Endometrial microvascular endothelial cells (primary cell): ENCODE data around the gene VPS37C. TPM values are rescaled to one million over a fixed set of nuclear protein-coding genes. Genes with fewer than 3 reads are reported as not detected.
"Not testable (repeated sequence)": the region's sequence is repeated elsewhere in the genome, so short reads cannot be mapped to it uniquely, and the experiment has no call there.

Experiments
- in situ Hi-C: cut with HindIII; loops from 2 replicates; pipeline ENCODE4 v1.10.0; 2017; ENCODE audit warnings: low sequenced_read_pairs, low pct_unique_long_range_greater_than_20kb; ENCODE audit errors: inconsistent ontology term
- total RNA-seq: library from RNA; depleted of rRNA; stranded (reverse); fragments of >200 nt; gene quantifications from one replicate; pipeline ENCODE4 v1.2.3, GENCODE V29; 2015; ENCODE audit errors: inconsistent ontology term

VPS37C gene
- total RNA-seq, 1 donor from 2014 or later = 20.4 TPM

GRCh38 chr11:61181489-61181888 is 20.3 kb upstream of the VPS37C start:
- in situ Hi-C loops = no loop called here

- in situ Hi-C loops = not testable (repeated sequence)
Measured at GRCh38 chr11:61180205-61180604, 19.0 kb upstream of the VPS37C start.

GRCh38 chr11:61176446-61176845 is 15.2 kb upstream of the VPS37C start:
- in situ Hi-C loops = no loop called here

DNA sequence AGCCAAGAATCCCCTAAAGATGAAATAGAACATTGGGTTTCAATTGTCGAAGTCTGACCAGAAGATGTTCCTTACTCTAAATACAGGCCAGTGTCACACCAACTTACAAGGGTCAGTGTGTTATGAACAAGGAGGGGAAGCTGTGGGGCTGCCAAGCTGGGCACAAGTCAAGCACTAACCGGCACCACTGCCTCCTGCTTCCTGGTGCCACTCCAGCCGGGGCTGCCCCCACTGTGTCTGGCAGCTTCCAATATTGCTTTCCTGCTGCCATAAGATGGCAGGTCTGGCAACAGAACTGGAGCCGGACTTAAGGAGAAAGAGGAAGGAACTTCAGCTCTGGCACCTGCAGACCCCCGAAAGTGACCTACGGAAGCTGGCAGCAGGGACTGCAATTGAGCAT is 13.7 kb upstream of the VPS37C start:
- in situ Hi-C loops = no loop called here

- in situ Hi-C loops = no loop called here
Measured at GRCh38 chr11:61174273-61174672, 13.0 kb upstream of the VPS37C start.

DNA sequence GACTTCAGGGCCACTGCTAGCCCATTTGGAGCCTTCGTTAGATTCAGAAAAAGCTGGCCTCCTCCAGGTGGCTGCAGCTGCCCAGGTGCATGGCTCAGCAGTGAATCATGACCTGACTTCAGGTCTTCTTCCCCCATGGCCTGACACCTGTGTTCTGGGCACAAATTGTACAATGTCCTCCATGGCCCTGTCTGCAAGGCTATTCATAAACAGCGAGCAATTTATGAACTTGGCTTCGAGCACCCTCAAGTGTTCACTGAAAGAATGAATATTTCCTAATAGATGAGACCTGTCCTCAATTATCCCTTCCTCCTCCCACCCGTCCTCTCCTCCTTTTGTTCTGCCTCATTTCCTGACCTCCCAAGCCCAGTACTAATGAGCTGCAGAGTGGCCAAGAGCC is 12.2 kb upstream of the VPS37C start:
- in situ Hi-C loops = no loop called here

GRCh38 chr11:61172888-61173287 is 11.7 kb upstream of the VPS37C start:
- in situ Hi-C loops = no loop called here

DNA sequence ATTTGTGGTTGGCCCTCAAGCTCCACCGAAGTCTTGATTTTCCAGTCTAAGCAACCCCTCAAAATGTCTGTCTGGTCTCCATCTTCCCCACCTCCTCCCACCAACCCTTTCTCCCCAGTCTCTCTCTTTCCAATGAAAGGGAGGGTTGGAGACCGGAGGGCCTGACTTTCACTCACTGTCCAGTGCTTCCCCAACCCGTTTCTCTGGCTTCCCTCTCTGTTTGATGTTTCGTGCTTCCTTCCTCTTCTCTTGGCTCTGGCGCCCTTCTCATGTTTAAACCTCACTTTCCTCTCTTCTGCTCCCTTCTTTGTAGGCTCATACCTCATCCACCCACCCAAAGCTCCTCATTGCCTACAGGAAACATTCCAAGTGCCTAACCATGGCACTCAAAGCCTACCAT is 11.1 kb upstream of the VPS37C start:
- in situ Hi-C loops = no loop called here

GRCh38 chr11:61171907-61172306 is 10.7 kb upstream of the VPS37C start:
- in situ Hi-C loops = no loop called here

- in situ Hi-C loops = no loop called here
Measured at GRCh38 chr11:61170566-61170965, 9.3 kb upstream of the VPS37C start.

- in situ Hi-C loops = no loop called here
Measured at GRCh38 chr11:61168800-61169199, 7.6 kb upstream of the VPS37C start.

GRCh38 chr11:61168042-61168688 is 6.9 kb upstream of the VPS37C start:
- in situ Hi-C loops = no loop called here

- in situ Hi-C loops = not testable (repeated sequence)
Measured at GRCh38 chr11:61166331-61166730, 5.1 kb upstream of the VPS37C start.

DNA sequence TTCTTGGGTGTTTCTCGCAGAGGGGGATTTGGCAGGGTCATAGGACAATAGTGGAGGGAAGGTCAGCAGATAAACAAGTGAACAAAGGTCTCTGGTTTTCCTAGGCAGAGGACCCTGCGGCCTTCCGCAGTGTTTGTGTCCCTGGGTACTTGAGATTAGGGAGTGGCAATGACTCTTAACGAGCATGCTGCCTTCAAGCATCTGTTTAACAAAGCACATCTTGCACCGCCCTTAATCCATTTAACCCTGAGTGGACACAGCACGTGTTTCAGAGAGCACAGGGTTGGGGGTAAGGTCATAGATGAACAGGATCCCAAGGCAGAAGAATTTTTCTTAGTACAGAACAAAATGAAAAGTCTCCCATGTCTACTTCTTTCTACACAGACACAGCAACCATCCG is 4.6 kb upstream of the VPS37C start:
- in situ Hi-C loops = not testable (repeated sequence)

GRCh38 chr11:61164606-61165424 is 3.6 kb upstream of the VPS37C start:
- in situ Hi-C loops = no loop called here

- in situ Hi-C loops = no loop called here
Measured at GRCh38 chr11:61163714-61164605, 2.7 kb upstream of the VPS37C start.

- in situ Hi-C loops = no loop called here
Measured at GRCh38 chr11:61163021-61163420, 1.8 kb upstream of the VPS37C start.

DNA sequence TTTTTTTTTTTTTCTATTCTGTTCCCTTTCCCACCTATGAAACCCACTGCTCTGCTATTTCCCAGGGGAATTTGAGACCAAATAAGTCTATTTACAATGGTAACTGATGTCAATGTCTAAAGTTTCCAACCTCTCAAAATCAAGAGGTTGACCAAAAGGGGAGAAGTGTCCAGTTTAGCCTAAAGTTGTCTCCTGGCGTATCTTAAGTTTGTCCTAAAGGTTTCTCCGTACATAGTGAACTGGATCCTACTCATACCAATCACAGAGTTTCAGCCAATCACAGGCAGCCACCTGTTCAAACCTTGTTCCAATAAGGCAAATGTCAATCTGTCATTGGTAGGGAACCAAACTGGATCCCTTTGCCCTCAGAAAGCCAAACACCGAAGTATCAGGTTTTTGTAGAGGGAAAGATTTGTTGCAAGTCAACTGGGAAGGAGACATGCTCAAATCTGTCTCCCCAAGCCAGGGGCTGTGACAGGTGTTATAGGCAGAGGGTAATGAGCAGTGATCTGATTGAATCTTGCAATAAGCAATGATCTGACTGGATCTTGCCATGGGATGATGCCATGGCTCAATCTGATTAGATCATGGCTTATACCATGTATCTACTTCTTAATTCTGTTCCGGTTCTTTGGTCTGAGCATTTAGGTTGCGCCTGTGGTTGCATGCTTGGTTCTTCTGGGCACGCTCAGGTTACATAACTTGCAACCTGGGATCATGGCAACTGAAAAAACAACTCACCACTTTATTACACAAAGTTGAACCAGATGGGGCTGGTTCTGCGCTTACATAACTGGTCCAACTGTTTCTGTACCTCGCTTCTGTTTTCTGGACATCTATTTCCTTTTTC is 1.1 kb upstream of the VPS37C start:
- in situ Hi-C loops = no loop called here
